ENCODE measurements around the gene GALNS.

GALNS gene

GRCh38 chr16:88878967-88879787 lies 22.4 kb upstream of the GALNS start:
- no peak for DNase-seq
- in situ Hi-C loops (cut with HindIII; ENCODE audit: low pct_ligation_motif_present, low pct_unique_long_range_greater_than_20kb, low sequenced_read_pairs): no loop called here

DNA sequence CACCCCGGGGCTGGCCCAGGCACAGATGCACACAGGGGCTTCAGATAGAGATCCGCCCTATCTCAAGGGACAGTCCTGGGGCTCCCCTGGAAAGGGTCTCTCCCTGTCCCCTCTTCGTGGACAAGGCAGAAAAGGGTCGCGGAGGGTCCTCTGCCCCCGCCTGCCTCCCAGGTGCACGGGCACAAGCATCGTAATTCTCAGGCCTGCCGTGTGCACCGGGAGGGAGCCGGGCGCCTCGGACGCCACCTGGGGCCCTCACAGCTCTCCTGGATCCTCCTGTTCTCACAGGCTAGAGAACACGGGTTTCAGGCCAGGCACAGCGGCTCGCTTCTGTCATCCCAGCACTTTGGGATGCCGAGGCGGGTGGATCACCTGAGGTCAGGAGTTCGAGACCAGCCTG lies 21.6 kb upstream of the GALNS start:
- in situ Hi-C loops (cut with HindIII; ENCODE audit: low pct_ligation_motif_present, low pct_unique_long_range_greater_than_20kb, low sequenced_read_pairs): no loop called here
- no peak for DNase-seq

- DNase-seq: no peak
- in situ Hi-C loops (cut with HindIII; ENCODE audit: low pct_ligation_motif_present, low pct_unique_long_range_greater_than_20kb, low sequenced_read_pairs): no loop called here
Observed at GRCh38 chr16:88877564-88878289, 21.0 kb upstream of the GALNS start.

GRCh38 chr16:88876942-88877526 lies 20.3 kb upstream of the GALNS start:
- in situ Hi-C loops (cut with HindIII; ENCODE audit: low pct_ligation_motif_present, low pct_unique_long_range_greater_than_20kb, low sequenced_read_pairs): no loop called here
- DNase-seq: no peak

DNA sequence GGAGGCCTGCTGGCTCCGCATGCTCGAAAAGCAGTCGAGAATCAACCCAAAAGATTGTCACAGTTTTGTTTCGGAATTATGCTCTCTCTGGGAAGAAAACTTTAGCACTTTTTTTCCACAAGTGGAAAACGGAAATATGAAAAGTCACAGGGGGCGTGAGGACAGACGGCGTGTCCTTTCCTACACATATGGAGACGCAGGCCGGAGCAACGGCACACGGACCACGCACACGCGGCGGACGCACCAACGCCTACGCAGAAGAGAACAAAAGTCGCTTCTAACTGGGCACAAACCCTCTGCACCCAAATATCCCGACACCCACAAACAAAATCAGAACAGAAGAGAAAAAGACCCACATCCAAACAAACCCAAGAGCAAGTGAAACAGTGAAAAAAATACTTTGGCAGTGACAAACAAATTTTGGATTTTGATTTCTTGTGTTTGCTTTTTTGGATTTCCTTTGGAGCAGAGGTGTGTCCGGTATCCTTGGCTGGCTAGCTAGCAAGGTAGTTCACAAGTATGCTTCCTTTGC lies 19.0 kb upstream of the GALNS start:
- no peak for DNase-seq
- in situ Hi-C loops (cut with HindIII; ENCODE audit: low pct_ligation_motif_present, low pct_unique_long_range_greater_than_20kb, low sequenced_read_pairs): no loop called here

DNA sequence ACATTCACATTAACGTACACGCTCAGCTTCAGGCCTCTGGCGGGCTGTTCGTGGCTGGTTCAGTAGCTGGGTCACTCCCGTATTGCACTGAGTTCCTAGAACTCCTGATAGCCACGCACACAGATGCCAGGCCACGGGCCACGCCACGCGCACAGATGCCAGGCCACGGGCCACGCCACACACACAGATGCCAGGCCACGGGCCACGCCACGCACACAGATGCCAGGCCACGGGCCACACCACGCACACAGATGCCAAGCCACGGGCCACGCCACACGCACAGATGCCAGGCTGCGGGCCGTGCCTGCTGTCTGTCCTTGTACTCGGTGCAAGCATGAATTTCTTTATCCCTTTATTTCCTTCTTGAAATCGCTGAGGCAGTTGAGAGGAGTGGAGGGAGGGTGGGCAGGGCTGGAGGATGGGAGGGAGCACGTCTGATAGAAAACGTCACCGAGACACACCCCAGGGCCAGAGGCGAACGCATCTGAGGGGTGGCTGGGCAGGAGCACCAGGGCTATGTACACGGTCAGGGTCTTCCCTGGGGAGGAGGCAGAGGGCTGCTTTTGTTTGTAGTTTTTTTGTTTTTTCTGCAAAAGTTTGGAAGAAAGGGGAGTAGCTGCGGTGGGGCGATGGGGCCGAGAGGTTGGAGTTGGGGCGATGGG lies 18.3 kb upstream of the GALNS start:
- in situ Hi-C loops (cut with HindIII; ENCODE audit: low pct_ligation_motif_present, low pct_unique_long_range_greater_than_20kb, low sequenced_read_pairs): loop anchor here (25.0 kb wide), 1 partner anchor 113 kb away; no protein-coding TSS in a partner anchor
- no peak for DNase-seq

DNA sequence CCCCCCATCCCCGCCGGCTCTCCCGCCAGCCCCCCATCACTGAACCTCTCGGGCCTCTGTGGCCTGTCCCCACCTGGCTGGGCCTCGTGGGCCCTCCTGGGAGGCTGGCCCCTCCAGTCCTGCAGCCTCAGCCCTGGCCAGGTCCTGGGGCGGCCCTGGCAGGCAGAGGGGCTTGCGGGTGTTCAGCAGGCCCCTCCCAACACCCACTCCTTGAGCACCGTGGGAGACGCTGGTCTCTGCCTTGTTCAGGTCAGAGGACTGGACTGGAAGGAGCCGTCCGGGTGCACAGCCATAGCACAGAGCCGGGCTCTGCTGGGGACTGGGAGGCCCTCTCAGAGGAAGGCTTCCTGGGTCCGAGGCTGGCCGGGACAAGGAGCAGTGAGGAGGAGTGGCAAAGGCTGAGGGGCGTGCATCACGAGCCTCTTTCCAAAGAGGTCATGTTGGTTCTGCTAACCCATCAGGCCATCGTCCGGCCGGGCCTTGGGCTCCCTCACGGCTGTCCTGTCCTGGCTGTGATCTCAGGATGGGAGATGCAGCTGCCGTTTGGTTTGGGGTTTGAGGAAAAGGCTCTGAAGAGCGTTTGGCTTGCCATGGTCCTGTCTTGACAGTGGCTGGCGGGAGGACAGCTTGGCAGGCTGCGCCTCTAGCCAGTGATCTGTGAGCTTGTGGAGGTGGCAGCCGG lies 16.0 kb upstream of the GALNS start:
- in situ Hi-C loops (cut with HindIII; ENCODE audit: low pct_ligation_motif_present, low pct_unique_long_range_greater_than_20kb, low sequenced_read_pairs): loop anchor here (25.0 kb wide), 1 partner anchor 110 kb away; no protein-coding TSS in a partner anchor

GRCh38 chr16:88871730-88872416 lies 15.1 kb upstream of the GALNS start:
- no peak for DNase-seq
- in situ Hi-C loops (cut with HindIII; ENCODE audit: low pct_ligation_motif_present, low pct_unique_long_range_greater_than_20kb, low sequenced_read_pairs): loop anchor here (25.0 kb wide), 1 partner anchor 110 kb away; no protein-coding TSS in a partner anchor

More for the DNA sequence above, 16.0 kb upstream of the GALNS start:
- no peak for DNase-seq

DNA sequence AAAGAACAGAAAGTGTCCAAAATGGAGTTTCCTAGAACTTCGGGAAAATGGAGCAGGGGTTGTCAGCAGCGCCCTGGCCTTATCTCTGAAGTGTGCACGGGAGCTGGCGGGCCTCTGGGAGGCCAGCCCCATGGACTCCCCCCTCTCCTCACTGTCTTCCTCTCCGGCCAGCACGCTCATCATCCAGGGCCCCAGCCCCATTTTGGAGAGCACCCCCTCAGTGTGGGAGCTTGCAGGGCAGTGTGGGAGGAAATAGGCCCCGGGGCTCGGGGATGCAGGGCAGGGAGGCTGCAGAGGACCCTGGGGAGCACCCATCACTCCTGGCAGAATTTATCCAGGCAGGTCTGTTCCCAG lies 14.6 kb upstream of the GALNS start:
- in situ Hi-C loops (cut with HindIII; ENCODE audit: low pct_ligation_motif_present, low pct_unique_long_range_greater_than_20kb, low sequenced_read_pairs): loop anchor here (25.0 kb wide), 1 partner anchor 109 kb away; no protein-coding TSS in a partner anchor
- DNase-seq: no peak

DNA sequence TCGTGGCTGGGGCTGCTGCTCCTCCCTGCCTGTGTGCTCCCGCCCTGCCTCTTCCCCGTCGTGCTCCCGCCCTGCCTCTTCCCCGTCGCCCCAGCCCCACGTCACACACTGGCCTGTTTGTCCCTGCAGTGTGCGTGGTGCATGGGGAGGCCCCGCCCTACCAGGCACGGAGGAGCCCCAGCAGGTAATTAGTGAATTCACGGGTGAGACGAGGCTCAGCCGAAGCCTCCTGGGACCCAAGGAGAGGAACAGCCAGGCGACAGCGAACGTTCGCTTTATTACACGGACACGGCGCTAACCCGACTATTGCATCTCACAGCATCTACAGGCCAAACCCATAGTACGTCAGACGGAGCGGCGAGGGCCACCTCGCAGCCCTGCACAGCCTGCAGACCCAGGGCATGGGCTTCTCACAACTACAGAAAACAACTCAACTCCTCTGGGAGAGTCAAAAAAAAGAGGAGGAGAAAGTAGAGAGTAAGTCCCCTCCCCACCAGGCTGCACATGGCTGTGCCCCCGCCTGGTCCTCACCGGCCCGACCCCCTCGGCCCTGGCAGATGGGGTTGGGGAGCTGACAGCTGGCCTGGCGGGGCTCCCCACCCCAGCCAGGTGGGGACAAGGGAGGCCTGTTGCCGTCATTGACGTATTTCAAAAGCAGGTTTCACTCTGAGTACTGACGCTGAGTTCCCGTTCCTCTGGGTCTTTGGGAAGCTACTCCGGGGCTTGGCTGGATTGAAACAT lies 14.0 kb upstream of the GALNS start:
- DNase-seq: no peak
- in situ Hi-C loops (cut with HindIII; ENCODE audit: low pct_ligation_motif_present, low pct_unique_long_range_greater_than_20kb, low sequenced_read_pairs): loop anchor here (25.0 kb wide), 1 partner anchor 108 kb away; no protein-coding TSS in a partner anchor

GRCh38 chr16:88869673-88869980 lies 12.9 kb upstream of the GALNS start:
- no peak for DNase-seq
- in situ Hi-C loops (cut with HindIII; ENCODE audit: low pct_ligation_motif_present, low pct_unique_long_range_greater_than_20kb, low sequenced_read_pairs): loop anchor here (25.0 kb wide), 1 partner anchor 107 kb away; no protein-coding TSS in a partner anchor

DNA sequence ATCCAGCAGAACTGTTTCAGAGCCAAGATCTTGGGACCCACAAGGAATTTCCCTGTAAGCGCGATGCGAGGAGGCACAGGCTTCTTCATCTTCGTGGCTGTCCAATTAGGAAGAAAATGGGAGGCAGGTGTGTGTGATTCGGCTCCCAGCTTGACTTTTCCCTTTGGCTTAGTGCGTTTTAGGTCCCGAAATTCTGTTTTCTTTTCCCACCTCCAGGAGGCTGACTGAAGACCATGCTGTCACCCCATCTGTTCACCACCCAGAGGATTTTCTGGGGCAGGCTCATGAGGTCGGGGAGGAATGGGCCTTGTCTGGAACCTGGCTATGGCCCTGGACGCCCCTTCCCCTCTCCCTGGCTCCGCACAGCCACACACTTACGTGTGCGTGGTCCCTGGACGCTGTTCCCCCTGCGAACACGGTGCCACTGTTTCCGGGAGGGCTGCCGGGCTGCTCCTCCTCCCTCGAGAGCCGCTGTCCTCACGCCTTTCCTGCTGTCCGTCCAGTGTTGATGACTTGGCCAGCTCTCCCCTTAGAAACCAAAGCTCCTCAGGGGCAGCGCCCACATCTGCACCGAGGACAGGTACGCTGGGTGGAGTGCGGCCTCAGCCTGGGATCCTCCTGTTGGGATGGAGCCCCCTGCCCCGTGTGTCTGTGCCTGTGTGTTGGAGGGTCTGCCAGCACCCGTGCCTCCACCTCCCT lies 12.4 kb upstream of the GALNS start:
- no peak for DNase-seq
- in situ Hi-C loops (cut with HindIII; ENCODE audit: low pct_ligation_motif_present, low pct_unique_long_range_greater_than_20kb, low sequenced_read_pairs): loop anchor here (25.0 kb wide), 1 partner anchor 107 kb away; no protein-coding TSS in a partner anchor

- in situ Hi-C loops (cut with HindIII; ENCODE audit: low pct_ligation_motif_present, low pct_unique_long_range_greater_than_20kb, low sequenced_read_pairs): loop anchor here (25.0 kb wide), 1 partner anchor 105 kb away; no protein-coding TSS in a partner anchor
Observed at GRCh38 chr16:88867581-88868246, 11.0 kb upstream of the GALNS start.

DNA sequence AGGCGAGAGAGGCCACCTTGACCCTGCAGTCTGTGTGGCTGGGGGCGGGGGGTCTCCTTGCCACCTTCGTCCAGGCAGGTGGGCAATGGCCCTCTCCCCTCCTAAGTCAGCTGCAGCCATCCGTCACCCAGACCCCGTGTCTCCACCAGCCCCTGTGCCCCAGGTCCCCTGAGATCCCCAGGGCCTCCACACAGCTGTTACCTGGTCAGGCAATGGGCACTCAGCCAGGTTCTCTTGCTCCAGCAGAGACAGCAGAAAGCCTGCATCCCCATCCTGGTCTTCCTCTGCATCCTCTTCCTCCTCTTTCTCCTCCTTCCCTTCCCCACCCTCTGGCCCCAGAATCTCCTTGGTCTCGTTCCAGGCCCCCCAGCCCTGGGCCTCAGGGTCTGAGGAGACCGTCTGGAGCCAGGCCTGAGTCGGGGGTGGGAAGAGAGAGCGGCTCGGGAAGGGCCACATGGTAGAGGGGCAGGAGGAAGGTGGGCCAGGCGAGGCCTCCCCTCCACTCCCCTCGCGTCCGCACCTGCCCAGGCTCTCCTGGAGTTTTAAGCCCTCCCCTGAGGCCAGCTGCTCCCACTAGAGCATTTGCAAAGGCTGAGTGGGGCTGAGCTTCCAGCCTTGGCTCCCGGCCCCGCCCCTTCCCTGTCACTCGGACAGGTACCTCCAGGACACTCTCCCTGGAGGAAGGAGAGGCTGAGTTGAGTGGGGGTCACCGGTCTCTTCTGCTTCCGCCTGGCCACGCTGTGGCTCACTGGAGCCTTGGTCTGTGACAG lies 9.6 kb upstream of the GALNS start, which contains the start of gene PABPN1L:
Gene PABPN1L (minus strand): TSS at position 510 of the 770 bp plus-strand sequence. CDS start 54 bp downstream, at position 456.
- DNase-seq: no peak

More at GRCh38 chr16:88867581-88868246, 11.0 kb upstream of the GALNS start:
- no peak for DNase-seq

DNA sequence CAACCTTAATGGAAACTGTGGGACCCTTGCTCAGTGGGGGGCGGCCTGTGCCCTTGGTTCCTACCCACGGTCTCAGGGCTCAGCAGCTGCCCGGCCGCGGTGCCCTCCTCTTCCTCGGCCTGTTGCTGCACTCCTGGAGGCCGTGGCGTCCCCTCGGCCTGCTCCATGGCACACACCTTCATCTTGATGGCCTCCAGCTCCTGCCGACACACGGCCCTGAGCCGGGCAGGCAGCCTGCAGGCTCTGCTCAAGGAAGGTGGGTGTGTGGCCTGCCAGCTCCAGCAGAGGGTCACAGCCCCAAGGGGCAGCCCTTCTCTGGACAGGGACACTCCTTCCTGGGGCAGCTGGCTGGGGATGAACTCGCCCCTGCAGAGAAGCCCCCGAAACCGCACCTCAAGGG lies 9.0 kb upstream of the GALNS start:
- in situ Hi-C loops (cut with HindIII; ENCODE audit: low pct_ligation_motif_present, low pct_unique_long_range_greater_than_20kb, low sequenced_read_pairs): loop anchor here (25.0 kb wide), 1 partner anchor 103 kb away; no protein-coding TSS in a partner anchor
- no peak for DNase-seq

More for the DNA sequence above, 9.6 kb upstream of the GALNS start, which contains the start of gene PABPN1L:
- in situ Hi-C loops (cut with HindIII; ENCODE audit: low pct_ligation_motif_present, low pct_unique_long_range_greater_than_20kb, low sequenced_read_pairs): loop anchor here (25.0 kb wide), 1 partner anchor 104 kb away; no protein-coding TSS in a partner anchor
